KOPT-K1 (cell line): Measurements from ENCODE around the gene AMN.
"Not testable (repeated sequence)": the region's sequence is repeated elsewhere in the genome, so short reads cannot be mapped to it uniquely, and the experiment has no call there.

Experiments used
- H3K27ac ChIP-seq: fragments of 200-600 bp; sonication (generic); 2 replicates; pipeline ENCODE4 v1.5.1; 2016; ENCODE audit warnings: antibody characterized with exemption, mild to moderate bottlenecking, low read depth, low read length; ENCODE audit not compliant: poor library complexity, severe bottlenecking
- H3K36me3 ChIP-seq: fragments of 200-600 bp; sonication (generic); 2 replicates; pipeline ENCODE4 v1.5.1; 2017; ENCODE audit warnings: antibody characterized with exemption, mild to moderate bottlenecking, low read length, moderate library complexity; ENCODE audit not compliant: insufficient read depth
- H3K9me3 ChIP-seq: fragments of 200-600 bp; sonication (generic); 2 replicates; pipeline ENCODE4 v1.5.1; 2017; ENCODE audit warnings: antibody characterized with exemption, low read length, mild to moderate bottlenecking; ENCODE audit not compliant: insufficient read depth, poor library complexity, severe bottlenecking

Gene AMN

DNA sequence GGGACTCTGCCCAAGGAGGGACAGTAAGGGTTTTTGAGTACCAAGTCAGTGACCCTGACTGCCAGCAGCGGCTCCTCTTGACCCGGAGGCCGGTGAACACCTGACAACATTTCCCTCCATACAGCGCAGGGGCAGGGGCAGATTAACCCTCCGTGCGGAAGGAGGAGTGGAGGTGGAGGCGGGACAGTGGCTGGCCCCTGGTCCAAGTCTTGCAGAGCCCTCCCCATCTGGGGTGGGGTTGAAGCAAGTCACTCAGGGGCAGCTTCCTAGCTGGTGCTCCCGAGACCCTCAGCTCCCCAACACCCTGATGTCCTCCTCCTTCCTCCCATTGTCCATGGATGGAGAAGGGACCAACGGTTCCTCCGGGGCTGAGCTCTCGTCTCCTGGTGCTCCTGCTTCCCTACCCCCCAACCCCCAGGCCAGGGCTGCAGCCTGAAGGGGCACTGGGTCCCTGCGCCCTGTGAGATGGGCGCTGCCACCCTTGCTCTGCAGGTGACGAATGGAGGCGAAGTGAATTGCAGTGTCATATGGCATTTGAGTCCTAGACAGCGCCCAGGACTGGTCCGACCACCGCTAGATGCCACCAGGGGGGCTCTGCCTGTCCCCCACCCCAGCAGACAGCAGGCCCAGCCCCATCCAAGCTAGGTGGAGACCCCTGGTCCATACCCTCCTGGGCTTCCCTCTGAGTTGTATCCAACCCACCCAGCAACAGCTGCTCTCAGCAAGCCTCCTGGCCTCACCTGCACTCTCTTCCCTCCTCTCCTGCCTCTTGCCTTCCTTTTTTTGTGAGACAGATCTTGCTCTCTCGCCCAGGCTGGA is 7.0 kb upstream of the AMN start:
- H3K36me3 ChIP-seq, result peaks cover 7% of the 10 kb centered on the region; the same call in 1 of the 2 replicates
- H3K9me3 ChIP-seq, result no peaks in the 10 kb centered on the region
- no peak overlapping the region for H3K27ac ChIP-seq

- Histone ChIP-seq H3K9me3 (no peaks in the 10 kb centered on the region), H3K36me3 (peaks cover 7% of the 10 kb centered on the region; the same call in 1 of the 2 replicates), H3K27ac (no peak overlapping the region)
These were observed 6.0 kb upstream of the AMN start for GRCh38 chr14:102916347-102917055.

- H3K9me3 ChIP-seq, result no peaks in the 10 kb centered on the region
- peaks cover 2% of the 10 kb centered on the region; the same call in 1 of the 2 replicates for H3K36me3 ChIP-seq
- H3K27ac ChIP-seq, result no peak overlapping the region
These were observed 5.4 kb upstream of the AMN start for GRCh38 chr14:102917056-102917385.

- no peaks in the 10 kb centered on the region for H3K9me3 ChIP-seq
- H3K36me3 ChIP-seq, result no peaks in the 10 kb centered on the region; the same call in 1 of the 2 replicates
- no peak overlapping the region for H3K27ac ChIP-seq
These were observed 4.8 kb upstream of the AMN start for GRCh38 chr14:102917469-102918211.

DNA sequence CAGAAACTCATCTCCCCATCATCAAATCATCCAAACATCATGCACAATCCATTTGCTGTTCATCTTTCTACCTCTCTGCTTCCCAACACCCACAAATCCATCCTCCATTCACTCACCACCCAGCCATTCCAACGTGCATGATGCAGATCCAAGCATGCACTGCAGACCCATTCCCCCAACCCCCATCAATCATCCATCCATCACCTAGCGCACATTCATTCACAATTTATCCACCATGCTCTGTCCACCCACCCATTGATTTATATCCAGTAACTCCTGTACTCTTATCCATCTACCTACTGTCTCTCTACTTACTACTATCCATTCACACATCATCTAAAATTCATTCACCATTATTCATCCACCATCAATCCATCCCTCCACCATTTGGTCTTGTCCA is 4.0 kb upstream of the AMN start:
- no peaks in the 10 kb centered on the region for H3K36me3 ChIP-seq
- no peaks in the 10 kb centered on the region for H3K9me3 ChIP-seq
- no peak overlapping the region for H3K27ac ChIP-seq

GRCh38 chr14:102920273-102920997 is 2.0 kb upstream of the AMN start:
- H3K9me3 ChIP-seq, result no peaks in the 10 kb centered on the region

DNA sequence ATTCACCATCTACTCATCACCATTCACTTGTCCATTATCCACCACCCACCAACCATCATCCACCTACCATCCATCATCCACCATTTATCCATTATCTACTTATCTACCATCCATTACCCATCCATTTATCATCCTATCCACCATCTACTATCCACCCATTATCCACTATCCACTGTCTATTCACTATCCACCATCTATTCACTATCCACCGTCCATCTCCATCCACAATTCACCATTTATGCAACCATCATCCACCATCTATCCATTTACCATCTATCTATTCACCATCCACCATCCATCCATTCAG is 1.5 kb upstream of the AMN start:
- Histone ChIP-seq H3K36me3 (no peaks in the 10 kb centered on the region), H3K27ac (no peak overlapping the region), H3K9me3 (no peaks in the 10 kb centered on the region)

More at GRCh38 chr14:102920273-102920997, 2.0 kb upstream of the AMN start:
- Histone ChIP-seq H3K27ac (no peak overlapping the region), H3K36me3 (no peaks in the 10 kb centered on the region)

- no peaks in the 10 kb centered on the region for H3K36me3 ChIP-seq
- no peaks in the 10 kb centered on the region for H3K9me3 ChIP-seq
- no peak overlapping the region for H3K27ac ChIP-seq
These were observed 900 bp downstream of the AMN start for GRCh38 chr14:102923201-102923924.

GRCh38 chr14:102923925-102924486 is 1.5 kb downstream of the AMN start:
- H3K36me3 ChIP-seq, result no peaks in the 10 kb centered on the region
- H3K27ac ChIP-seq, result no peak overlapping the region

DNA sequence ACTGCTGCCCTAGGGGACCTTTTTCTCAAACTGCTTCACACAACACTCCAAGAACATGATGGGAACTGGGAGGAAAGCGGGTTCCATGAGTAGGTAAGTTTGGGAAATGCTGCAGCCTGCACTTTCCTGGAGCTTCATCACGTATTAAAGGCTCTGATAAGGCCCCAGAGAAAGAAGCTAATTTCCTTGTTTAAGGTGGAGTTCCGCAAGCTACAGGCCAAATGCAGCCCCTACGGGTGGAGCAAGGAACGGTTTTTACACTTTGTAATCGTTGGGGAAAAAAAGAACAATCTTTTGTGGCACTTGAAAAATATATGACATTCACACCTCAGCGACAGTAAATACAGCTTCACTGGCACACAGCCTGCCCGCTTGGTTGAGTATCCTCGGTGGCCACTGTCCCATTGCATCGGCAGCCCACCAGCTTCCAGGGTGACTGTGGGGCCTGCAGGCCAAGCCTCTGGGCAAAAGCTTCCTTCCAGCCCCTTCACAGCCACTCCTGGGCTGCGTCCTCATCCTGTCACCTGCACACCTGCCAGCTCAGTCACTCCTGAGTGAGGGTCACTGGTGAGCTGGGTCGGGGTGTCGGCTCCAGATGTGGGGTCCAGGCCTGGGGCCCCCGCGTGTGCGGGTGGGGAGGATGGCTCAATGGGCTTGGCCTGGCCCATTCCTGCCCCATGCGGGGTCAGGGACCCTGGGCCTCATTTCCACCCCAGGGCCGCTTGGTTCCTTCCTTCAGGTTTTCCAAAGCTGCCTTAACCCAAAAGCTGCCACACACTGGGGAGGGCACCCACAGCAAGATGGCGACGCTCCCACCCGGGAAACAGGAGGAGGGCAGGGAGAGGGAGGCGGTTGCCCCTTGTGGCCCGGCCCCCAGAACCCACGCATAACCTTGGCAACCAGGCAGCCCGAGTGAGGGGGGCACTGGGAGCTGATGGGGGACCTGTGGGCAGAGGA is 2.4 kb downstream of the AMN start:
- H3K27ac ChIP-seq, result no peak overlapping the region
- no peaks in the 10 kb centered on the region for H3K36me3 ChIP-seq
- no peaks in the 10 kb centered on the region for H3K9me3 ChIP-seq

More at GRCh38 chr14:102923925-102924486, 1.5 kb downstream of the AMN start:
- no peaks in the 10 kb centered on the region for H3K9me3 ChIP-seq

DNA sequence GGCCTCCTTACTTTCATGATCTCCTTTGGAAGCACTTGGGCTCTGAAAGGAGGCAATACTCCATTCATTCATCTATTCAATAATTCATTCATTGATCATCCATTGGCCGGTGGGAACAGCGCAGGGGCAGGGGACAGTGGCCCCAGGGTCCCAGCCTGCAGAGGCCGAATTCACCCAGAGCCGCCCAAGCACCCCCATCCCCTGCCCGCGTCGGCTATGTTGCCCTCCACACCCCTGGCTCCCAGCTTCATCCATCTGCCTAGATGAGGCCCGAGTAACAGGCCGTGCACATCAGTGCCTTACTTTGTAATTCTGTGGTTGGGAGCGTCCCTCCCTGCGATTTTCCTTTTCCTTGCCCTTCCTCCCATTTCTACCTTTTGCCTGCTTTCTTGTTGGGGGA is 3.2 kb downstream of the AMN start:
- no peaks in the 10 kb centered on the region for H3K9me3 ChIP-seq
- H3K36me3 ChIP-seq, result no peaks in the 10 kb centered on the region
- no peak overlapping the region for H3K27ac ChIP-seq

GRCh38 chr14:102926104-102926503 is 3.6 kb downstream of the AMN start:
- H3K9me3 ChIP-seq, result no peaks in the 10 kb centered on the region
- H3K27ac ChIP-seq, result no peak overlapping the region
- no peaks in the 10 kb centered on the region for H3K36me3 ChIP-seq

- H3K36me3 ChIP-seq, H3K9me3 ChIP-seq, H3K27ac ChIP-seq: not testable (repeated sequence)
These were observed 4.4 kb downstream of the AMN start for GRCh38 chr14:102926840-102927239.
